ENCODE data around the gene HSBP1L1.

HSBP1L1 gene

GRCh38 chr18:79923896-79924585, 40.4 kb upstream of the HSBP1L1 start:
- no peak overlapping the region for H3K4me3 ChIP-seq (ENCODE audit: low read length)
- no peaks in the 10 kb centered on the region for H3K9me3 ChIP-seq (ENCODE audit: control insufficient read depth, low read depth, low read length)
- H3K9ac ChIP-seq (ENCODE audit: low read length), result no peak overlapping the region
- no peaks in the 10 kb centered on the region for H3K4me1 ChIP-seq (ENCODE audit: control insufficient read depth, low read depth, low read length)
- H3K27ac ChIP-seq (ENCODE audit: low read length), result no peak overlapping the region
- no peaks in the 10 kb centered on the region for H3K27me3 ChIP-seq (ENCODE audit: control insufficient read depth, insufficient read depth, low read length)
- no peaks in the 10 kb centered on the region for H3K36me3 ChIP-seq (ENCODE audit: control insufficient read depth, low read depth, low read length)

- H3K27me3 ChIP-seq (ENCODE audit: control insufficient read depth, insufficient read depth, low read length), result no peaks in the 10 kb centered on the region
- H3K36me3 ChIP-seq (ENCODE audit: control insufficient read depth, low read depth, low read length), result no peaks in the 10 kb centered on the region
- no peak overlapping the region for H3K9ac ChIP-seq (ENCODE audit: low read length)
- peaks cover 7% of the 10 kb centered on the region for H3K9me3 ChIP-seq (ENCODE audit: control insufficient read depth, low read depth, low read length)
- H3K4me1 ChIP-seq (ENCODE audit: control insufficient read depth, low read depth, low read length), result no peaks in the 10 kb centered on the region
- H3K27ac ChIP-seq (ENCODE audit: low read length), result no peak overlapping the region
- no peak overlapping the region for H3K4me3 ChIP-seq (ENCODE audit: low read length)
These were observed 39.4 kb upstream of the HSBP1L1 start for GRCh38 chr18:79924814-79925731.

DNA sequence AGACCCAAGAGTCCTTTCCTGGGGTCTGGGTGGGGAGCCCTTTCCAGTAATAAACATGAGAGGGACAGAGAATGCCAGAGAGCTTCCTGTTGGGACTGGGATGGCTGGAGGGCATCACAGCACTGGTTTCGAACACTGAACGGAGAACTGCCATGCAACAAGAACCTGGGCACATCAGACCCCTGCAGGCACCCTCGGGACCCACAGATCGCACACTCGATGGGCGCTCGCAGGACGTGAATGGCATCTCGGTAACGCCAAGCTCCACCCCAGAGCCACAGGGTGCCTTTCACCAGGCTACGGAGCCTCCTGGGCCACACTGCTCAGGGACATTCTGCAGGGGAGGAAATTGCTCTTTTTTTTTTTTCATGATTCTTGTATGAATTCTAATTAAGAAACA, 38.1 kb upstream of the HSBP1L1 start:
- no peaks in the 10 kb centered on the region for H3K27me3 ChIP-seq (ENCODE audit: control insufficient read depth, insufficient read depth, low read length)
- no peaks in the 10 kb centered on the region for H3K36me3 ChIP-seq (ENCODE audit: control insufficient read depth, low read depth, low read length)
- no peak overlapping the region for H3K4me3 ChIP-seq (ENCODE audit: low read length)
- H3K27ac ChIP-seq (ENCODE audit: low read length), result no peak overlapping the region
- H3K9ac ChIP-seq (ENCODE audit: low read length), result no peak overlapping the region
- no peaks in the 10 kb centered on the region for H3K4me1 ChIP-seq (ENCODE audit: control insufficient read depth, low read depth, low read length)
- H3K9me3 ChIP-seq (ENCODE audit: control insufficient read depth, low read depth, low read length), result peaks cover 10% of the 10 kb centered on the region

DNA sequence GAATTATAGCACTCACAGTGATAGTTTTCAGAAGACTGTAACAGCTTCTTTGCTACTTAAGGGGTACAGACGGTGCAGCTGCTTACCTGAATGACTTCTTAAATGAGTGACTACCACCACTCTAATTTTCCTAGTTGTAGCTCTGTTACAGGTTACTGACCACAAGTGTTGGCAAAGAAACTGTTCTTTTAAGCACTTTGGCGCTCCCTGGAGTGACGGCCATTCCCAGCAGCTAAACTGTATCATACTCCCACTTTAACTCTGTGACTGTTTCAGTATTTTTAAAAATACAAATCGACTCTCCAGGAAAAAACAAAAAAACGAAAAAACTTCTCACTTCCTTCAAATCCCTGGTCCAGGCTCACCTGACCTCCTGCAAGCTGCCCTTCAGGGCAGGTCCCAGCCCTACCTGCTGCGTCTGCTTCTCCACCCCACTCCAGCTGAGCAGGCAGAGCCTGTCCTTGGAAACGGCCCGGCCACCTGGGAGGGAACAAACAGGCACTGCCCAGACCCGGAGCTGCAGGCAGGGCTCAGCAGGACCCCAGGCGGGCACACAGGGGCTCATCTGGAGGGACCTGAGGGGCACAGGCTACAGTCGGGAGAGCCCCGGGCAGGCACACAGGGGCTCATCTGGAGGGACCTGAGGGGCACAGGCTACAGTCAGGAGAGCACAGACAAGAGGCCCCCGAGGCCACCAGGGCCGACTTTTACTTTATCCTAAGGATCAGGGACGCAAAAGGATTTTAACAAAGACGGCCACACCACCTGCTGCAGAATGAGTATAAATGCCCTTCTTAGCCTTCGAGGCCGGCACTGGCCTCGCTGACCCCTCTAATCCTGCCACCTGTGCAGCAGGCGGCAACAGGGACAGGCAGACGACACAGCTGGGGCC, 37.5 kb upstream of the HSBP1L1 start:
- no peak overlapping the region for H3K4me3 ChIP-seq (ENCODE audit: low read length)

DNA sequence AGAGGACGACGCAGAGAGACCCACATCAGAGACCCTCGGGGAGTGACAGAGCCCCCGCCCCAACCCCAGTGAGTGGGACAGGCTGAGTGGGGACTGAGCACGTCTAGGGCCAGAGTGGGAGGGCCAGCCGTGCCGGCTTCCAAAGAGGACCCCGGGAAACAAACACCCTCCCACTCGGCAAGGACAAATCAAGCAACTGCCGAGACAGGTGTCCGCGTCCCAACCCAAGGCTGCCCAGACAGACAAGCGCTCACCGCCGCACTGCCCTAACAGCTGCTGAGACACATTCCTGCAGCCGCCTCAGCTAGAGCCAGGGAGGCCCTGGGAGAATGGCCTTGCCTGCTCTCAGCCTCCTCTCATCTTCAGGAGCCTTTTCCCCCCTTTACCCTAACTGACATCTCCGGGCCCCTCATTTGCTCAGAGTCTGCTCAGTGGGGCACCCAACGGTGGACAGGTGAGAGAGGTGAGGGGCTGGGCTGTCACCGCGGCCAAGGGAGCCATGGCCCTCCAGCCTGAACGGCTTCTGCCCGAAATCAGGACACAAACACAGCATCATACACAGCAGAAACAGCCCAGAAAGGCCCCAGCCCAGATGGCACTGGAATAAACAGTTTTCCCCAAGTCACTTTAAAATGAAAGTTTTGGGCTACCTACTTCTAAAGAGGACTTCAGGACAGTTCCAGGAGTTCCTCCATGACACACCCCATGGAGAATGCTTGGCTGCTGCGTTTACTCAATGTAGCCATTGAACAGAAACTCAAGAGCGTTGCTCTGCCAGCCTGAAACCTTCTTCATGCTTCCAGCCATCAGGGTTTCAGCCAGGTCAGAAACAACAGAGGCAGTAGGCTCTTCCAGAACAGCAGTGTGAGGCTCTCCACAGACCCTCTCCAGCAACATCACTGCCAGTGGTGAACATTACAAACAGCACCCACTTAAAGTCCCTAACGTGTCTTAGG, 36.6 kb upstream of the HSBP1L1 start:
- Histone ChIP-seq H3K36me3 (ENCODE audit: control insufficient read depth, low read depth, low read length) (no peaks in the 10 kb centered on the region), H3K27ac (ENCODE audit: low read length) (no peak overlapping the region), H3K9ac (ENCODE audit: low read length) (no peak overlapping the region), H3K27me3 (ENCODE audit: control insufficient read depth, insufficient read depth, low read length) (no peaks in the 10 kb centered on the region), H3K9me3 (ENCODE audit: control insufficient read depth, low read depth, low read length) (peaks cover 10% of the 10 kb centered on the region), H3K4me3 (ENCODE audit: low read length) (no peak overlapping the region), H3K4me1 (ENCODE audit: control insufficient read depth, low read depth, low read length) (no peaks in the 10 kb centered on the region)

More for the DNA sequence above, 37.5 kb upstream of the HSBP1L1 start:
- no peaks in the 10 kb centered on the region for H3K4me1 ChIP-seq (ENCODE audit: control insufficient read depth, low read depth, low read length)
- no peak overlapping the region for H3K9ac ChIP-seq (ENCODE audit: low read length)
- no peaks in the 10 kb centered on the region for H3K36me3 ChIP-seq (ENCODE audit: control insufficient read depth, low read depth, low read length)
- H3K27ac ChIP-seq (ENCODE audit: low read length), result no peak overlapping the region
- H3K27me3 ChIP-seq (ENCODE audit: control insufficient read depth, insufficient read depth, low read length), result no peaks in the 10 kb centered on the region
- H3K9me3 ChIP-seq (ENCODE audit: control insufficient read depth, low read depth, low read length), result peaks cover 10% of the 10 kb centered on the region

- Histone ChIP-seq H3K27ac (ENCODE audit: low read length) (no peak overlapping the region), H3K36me3 (ENCODE audit: control insufficient read depth, low read depth, low read length) (no peaks in the 10 kb centered on the region), H3K4me3 (ENCODE audit: low read length) (no peak overlapping the region), H3K27me3 (ENCODE audit: control insufficient read depth, insufficient read depth, low read length) (no peaks in the 10 kb centered on the region), H3K4me1 (ENCODE audit: control insufficient read depth, low read depth, low read length) (no peaks in the 10 kb centered on the region), H3K9me3 (ENCODE audit: control insufficient read depth, low read depth, low read length) (peaks cover 10% of the 10 kb centered on the region), H3K9ac (ENCODE audit: low read length) (no peak overlapping the region)
These were observed 35.9 kb upstream of the HSBP1L1 start for GRCh38 chr18:79928563-79928960.

DNA sequence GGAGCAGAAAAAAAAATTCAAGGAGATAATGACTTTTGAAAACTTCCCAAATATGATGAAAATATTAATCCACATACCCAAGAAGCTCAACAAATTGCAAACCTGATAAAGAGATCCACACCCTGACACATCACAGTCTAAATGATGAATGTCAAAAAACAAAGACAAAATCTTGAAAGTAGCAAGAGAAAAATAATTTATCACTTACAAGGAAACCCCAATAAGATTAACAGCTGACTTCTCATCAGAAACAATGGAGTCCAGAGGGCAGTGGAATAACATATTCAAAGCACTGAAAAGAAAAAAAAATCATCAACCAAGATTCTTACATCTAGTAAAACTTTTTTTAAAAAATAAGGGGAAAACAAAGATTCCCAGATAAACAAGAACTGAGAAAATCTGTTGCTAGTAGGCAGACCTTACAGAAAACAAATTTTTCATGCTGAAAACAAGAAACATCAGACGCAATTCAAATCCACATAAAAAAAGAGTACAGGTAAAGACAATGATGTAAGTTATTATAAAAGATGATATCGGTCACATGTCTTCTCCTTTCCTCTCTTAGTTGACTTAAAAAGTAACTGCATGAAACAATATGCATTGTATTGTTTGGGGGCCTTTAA, 34.3 kb upstream of the HSBP1L1 start:
- Histone ChIP-seq H3K27ac (ENCODE audit: low read length) (no peak overlapping the region), H3K4me1 (ENCODE audit: control insufficient read depth, low read depth, low read length) (no peaks in the 10 kb centered on the region), H3K4me3 (ENCODE audit: low read length) (no peak overlapping the region), H3K27me3 (ENCODE audit: control insufficient read depth, insufficient read depth, low read length) (no peaks in the 10 kb centered on the region), H3K9me3 (ENCODE audit: control insufficient read depth, low read depth, low read length) (peaks cover 10% of the 10 kb centered on the region), H3K9ac (ENCODE audit: low read length) (no peak overlapping the region), H3K36me3 (ENCODE audit: control insufficient read depth, low read depth, low read length) (no peaks in the 10 kb centered on the region)

GRCh38 chr18:79931475-79931874, 33.0 kb upstream of the HSBP1L1 start:
- Histone ChIP-seq H3K9me3 (ENCODE audit: control insufficient read depth, low read depth, low read length) (peaks cover 10% of the 10 kb centered on the region), H3K4me1 (ENCODE audit: control insufficient read depth, low read depth, low read length) (no peaks in the 10 kb centered on the region), H3K4me3 (ENCODE audit: low read length) (no peak overlapping the region), H3K36me3 (ENCODE audit: control insufficient read depth, low read depth, low read length) (no peaks in the 10 kb centered on the region), H3K27ac (ENCODE audit: low read length) (no peak overlapping the region), H3K27me3 (ENCODE audit: control insufficient read depth, insufficient read depth, low read length) (no peaks in the 10 kb centered on the region), H3K9ac (ENCODE audit: low read length) (no peak overlapping the region)

- Histone ChIP-seq H3K36me3 (ENCODE audit: control insufficient read depth, low read depth, low read length) (no peaks in the 10 kb centered on the region), H3K27ac (ENCODE audit: low read length) (no peak overlapping the region), H3K27me3 (ENCODE audit: control insufficient read depth, insufficient read depth, low read length) (no peaks in the 10 kb centered on the region), H3K9me3 (ENCODE audit: control insufficient read depth, low read depth, low read length) (peaks cover 10% of the 10 kb centered on the region), H3K9ac (ENCODE audit: low read length) (no peak overlapping the region), H3K4me1 (ENCODE audit: control insufficient read depth, low read depth, low read length) (no peaks in the 10 kb centered on the region), H3K4me3 (ENCODE audit: low read length) (no peak overlapping the region)
These were observed 31.5 kb upstream of the HSBP1L1 start for GRCh38 chr18:79932907-79933306.

- peaks cover 10% of the 10 kb centered on the region for H3K9me3 ChIP-seq (ENCODE audit: control insufficient read depth, low read depth, low read length)
- H3K9ac ChIP-seq (ENCODE audit: low read length), result no peak overlapping the region
- H3K4me3 ChIP-seq (ENCODE audit: low read length), result no peak overlapping the region
- no peaks in the 10 kb centered on the region for H3K4me1 ChIP-seq (ENCODE audit: control insufficient read depth, low read depth, low read length)
- H3K36me3 ChIP-seq (ENCODE audit: control insufficient read depth, low read depth, low read length), result no peaks in the 10 kb centered on the region
- H3K27me3 ChIP-seq (ENCODE audit: control insufficient read depth, insufficient read depth, low read length), result no peaks in the 10 kb centered on the region
- no peak overlapping the region for H3K27ac ChIP-seq (ENCODE audit: low read length)
These were observed 30.7 kb upstream of the HSBP1L1 start for GRCh38 chr18:79933765-79934164.
